GM20000 (cell line): ENCODE data around the gene DEFB132.

Experiments used
- DNase-seq: peaks from one replicate; pipeline ENCODE4 v3.0.0; 2012; ENCODE audit warnings: low spot score
- TF ChIP-seq, protein P1 (sequence below): IDR thresholded peaks from 2 replicates; pipeline ENCODE4 v1.5.1; 2012; ENCODE audit warnings: mild to moderate bottlenecking, control low read depth; ENCODE audit errors: extremely low read depth, missing control alignments

The DEFB132 gene

DNA sequence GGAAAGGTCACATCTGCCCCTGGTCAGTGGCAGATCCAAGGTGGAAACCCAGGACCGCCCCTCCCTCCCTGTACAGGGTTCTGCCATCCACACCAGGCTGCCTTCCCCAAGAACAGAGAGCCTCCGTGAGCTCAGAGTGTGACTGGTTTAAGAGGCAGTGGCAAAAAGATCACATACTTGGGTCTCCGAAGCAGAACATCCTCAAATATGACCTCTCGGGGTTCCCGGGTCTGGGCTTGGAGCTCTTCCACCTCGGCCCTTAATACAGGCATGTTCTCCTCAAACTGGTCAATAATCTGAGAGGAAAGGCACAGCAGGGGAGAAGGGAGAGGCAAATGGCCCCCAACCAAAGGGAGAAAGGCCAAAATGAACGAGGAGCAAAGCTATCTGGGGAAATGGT is 18.3 kb downstream of the DEFB132 start:
- TF ChIP-seq, protein P1, sequence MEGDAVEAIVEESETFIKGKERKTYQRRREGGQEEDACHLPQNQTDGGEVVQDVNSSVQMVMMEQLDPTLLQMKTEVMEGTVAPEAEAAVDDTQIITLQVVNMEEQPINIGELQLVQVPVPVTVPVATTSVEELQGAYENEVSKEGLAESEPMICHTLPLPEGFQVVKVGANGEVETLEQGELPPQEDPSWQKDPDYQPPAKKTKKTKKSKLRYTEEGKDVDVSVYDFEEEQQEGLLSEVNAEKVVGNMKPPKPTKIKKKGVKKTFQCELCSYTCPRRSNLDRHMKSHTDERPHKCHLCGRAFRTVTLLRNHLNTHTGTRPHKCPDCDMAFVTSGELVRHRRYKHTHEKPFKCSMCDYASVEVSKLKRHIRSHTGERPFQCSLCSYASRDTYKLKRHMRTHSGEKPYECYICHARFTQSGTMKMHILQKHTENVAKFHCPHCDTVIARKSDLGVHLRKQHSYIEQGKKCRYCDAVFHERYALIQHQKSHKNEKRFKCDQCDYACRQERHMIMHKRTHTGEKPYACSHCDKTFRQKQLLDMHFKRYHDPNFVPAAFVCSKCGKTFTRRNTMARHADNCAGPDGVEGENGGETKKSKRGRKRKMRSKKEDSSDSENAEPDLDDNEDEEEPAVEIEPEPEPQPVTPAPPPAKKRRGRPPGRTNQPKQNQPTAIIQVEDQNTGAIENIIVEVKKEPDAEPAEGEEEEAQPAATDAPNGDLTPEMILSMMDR = no peak
- no peak for DNase-seq

DNA sequence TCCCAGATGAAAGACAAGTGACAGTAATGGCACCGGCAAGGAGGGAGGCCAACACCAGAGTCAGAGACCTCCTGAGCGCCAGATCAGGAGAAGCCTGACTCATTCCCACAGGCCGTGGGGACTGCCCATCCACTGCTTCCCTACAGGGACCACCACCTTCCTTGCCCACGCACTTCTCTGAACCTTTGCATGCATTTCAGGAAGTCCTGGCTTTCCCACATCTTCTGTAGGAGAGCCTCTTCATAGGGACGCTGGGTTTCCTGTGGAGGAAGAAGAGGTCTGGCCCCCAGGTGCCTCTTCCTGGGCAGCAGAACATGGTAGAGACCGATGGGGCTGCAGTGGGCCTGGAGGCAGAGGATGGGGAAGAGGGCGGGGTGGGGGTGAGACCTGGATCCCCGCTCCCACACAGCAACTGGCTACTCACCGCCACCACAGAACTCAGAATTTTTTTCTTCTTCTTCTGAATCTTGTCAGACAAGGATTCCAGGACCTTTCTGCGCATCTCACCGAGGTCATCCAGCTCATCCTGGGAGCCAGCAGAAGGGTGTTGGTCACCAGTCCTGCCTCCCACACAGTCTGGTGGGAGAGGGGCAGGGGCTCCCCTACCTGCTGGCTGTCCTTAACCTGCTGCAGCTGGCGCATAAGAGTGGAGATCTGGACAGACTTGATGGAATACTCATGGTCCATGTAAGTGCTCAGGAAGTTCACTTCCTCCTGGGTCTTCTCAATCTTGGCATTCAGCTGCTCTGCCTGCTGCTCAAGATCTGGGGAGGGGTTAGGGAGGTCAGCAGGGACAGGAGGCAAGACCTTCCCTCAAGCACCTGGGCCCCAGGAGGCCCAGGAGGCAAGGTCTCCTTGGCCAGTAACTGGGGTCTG is 19.3 kb downstream of the DEFB132 start:
- no peak for DNase-seq
- TF ChIP-seq, protein P1 = no peak

DNA sequence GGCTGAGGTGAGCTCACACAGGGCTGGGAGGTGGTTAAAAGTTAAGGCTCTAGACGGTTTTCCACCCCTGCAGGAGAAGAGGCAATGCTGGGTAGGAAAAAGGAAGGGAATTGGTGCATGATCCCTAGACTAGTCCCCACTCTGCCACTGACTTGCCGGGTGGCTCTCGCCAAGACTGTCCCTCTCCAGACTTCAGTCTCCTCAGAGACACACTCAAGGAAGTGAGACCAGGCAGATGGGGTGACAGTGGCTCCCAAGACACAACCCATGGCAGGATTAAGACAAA is 19.9 kb downstream of the DEFB132 start:
- DNase-seq = no peak
- TF ChIP-seq, protein P1 = no peak

DNA sequence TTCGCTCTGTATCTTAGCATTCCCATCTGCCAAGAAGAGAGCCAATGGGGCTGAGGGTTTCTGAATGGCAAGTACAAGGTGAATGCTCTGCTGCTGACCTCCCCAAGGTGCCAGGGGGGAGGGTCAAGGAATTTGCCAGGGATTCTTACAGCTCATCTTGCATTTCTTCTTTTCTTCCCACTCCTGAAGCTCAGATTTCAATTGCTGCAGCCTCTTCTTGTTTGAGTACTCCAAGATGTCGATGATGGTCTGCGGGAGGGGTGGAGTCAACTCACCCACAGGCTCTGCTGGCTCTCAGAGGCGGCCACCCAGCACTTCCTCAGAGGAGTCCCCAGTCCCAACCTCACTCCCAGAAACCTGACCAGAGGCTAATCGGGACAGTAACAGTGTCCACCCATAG is 20.7 kb downstream of the DEFB132 start:
- DNase-seq = no peak
- TF ChIP-seq, protein P1 = no peak

DNA sequence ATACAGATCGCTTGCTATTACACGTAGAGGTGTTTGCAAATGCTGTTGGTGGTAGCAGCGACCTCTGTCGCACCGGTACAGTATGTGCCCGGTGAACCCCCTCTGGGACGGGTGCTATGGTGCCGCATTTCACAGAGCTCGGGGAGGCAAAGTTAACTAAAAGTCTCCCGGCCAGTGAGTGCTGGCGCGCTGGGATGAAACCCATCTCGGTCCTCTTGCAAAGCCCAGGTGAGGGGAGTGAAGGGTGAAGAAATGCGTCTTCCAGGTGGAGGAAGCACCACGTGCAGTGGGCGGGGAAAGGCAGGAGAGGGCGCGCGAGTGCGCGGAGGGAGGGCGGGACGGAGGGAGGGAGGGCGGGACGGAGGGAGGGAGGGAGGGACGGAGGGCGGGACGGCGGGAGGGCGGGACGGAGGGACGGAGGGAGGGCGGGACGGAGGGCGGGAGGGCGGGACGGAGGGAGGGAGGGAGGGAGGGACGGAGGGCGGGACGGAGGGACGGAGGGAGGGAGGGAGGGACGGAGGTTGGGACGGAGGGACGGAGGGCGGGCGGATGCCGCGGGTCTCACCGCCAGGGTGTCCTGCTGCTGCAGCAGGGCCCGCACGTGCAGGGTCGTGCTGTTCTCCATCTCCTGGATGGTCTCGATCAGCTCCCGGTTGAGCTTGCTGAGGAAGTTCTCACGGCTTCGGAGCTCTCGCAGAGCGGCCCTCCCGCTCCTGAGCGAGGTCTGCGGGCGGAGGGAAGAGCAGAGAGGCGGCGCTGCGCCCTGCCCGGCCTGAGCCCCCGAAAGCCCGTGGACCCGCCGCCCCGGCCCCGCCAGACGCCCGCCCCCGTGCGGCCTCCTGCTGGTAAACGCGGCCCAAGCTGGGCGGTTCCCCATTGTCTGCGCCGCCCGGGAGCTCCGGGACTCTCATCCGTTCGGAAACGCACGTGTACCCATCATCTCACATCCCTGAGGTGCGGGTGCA is 21.4 kb downstream of the DEFB132 start:
- no peak for DNase-seq
- TF ChIP-seq, protein P1 = no peak

DNA sequence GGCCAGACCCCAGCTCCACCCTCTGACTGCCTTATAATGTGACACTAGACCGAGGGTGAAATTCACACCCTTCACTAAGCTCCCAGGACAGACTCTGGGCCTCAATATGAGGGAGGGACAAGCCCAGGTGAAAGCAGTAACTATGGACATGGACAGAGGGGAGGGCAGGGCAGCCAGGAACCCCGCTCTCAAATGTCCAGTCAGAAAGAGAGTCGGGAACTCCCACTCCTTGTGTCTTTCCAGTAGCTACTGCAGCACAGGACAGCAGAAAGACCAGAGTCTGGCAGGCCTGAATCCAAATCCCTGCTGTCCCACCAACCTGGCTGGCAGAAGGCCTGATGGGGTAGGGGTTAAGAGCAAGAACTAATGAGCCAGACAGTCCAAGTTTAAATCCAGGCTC is 26.6 kb downstream of the DEFB132 start:
- TF ChIP-seq, protein P1 = no peak
- no peak for DNase-seq

DNA sequence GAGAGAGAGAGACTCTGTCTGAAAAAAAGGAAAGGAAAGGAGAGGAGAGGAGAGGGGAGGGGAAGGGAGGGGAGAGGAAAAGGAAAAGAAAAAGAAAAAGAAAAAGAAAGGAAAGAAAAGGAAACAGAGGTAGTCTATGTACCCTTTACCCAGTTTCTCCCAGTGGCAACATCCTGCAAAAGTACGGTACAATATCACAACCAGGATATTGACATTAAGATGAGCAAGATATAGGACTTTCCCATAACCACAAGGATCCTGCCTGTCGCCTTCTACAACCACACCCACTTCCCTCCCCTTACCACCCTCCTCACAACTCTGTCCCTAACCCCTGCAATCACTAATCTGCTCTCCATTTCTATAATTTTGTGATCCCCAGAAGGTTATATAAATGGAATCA is 29.0 kb downstream of the DEFB132 start:
- no peak for DNase-seq
- TF ChIP-seq, protein P1 = no peak
